SK-N-SH (cell line): ENCODE measurements around the gene SOCS7. TPM values are rescaled to one million over a fixed set of nuclear protein-coding genes. Genes with fewer than 3 reads are reported as not detected.

ENCODE experiments used
- CTCF ChIA-PET: fragments of 300-600, 350-600 bp; formaldehyde crosslinking; extraction: SDS; loops from one replicate; lab custom pipeline; 2021; lab: Yijun Ruan, JAX
- POLR2A ChIA-PET: fragments of 350-600 bp; sonication (Branson Sonifier 250); formaldehyde crosslinking; extraction: SDS; loops from one replicate; lab custom pipeline; 2020; ENCODE audit warnings: antibody characterized with exemption, inconsistent platforms; lab: Yijun Ruan, JAX
- DNase-seq: peaks from one replicate; pipeline ENCODE4 v3.0.0; 2012
- H2AFZ ChIP-seq: fragments of 200-600 bp; sonication (generic); 2 replicates; pipeline ENCODE4 v1.8.1; 2016; ENCODE audit warnings: antibody characterized with exemption, mild to moderate bottlenecking, low read depth
- H3F3A ChIP-seq: fragments of 200-600 bp; sonication (generic); replicated peaks from 2 replicates; pipeline ENCODE3; 2016; ENCODE audit warnings: antibody characterized with exemption, mild to moderate bottlenecking; ENCODE audit not compliant: insufficient read depth
- H3K27ac ChIP-seq, 2 experiments: fragments of 200-500 bp in 1 of 2; fragments of 200-600 bp in 1 of 2; sonication (Bioruptor generic) in 1 of 2; sonication (generic), shearing (Covaris generic) in 1 of 2; 2 replicates each; pipeline versions ENCODE4 v1.5.1 to v1.6.1; 2014 to 2016; ENCODE audit warnings: low read depth in 2 of 2, inconsistent platforms in 1 of 2, low read length in 1 of 2, mild to moderate bottlenecking in 1 of 2, mixed read lengths in 1 of 2
- H3K27me3 ChIP-seq: fragments of 200-600 bp; sonication (generic), shearing (Covaris generic); 2 replicates; pipeline ENCODE4 v1.6.1; 2016; ENCODE audit warnings: mixed run types; ENCODE audit not compliant: insufficient read depth
- H3K36me3 ChIP-seq, 2 experiments: fragments of 200-500 bp in 1 of 2; fragments of 200-600 bp in 1 of 2; sonication (Bioruptor generic) in 1 of 2; sonication (generic) in 1 of 2; replicated peaks in 1 of 2; 2 replicates each; pipeline versions ENCODE3 to v1.5.1; 2014 to 2016; ENCODE audit warnings: low read length in 1 of 2, mild to moderate bottlenecking in 1 of 2; ENCODE audit not compliant: insufficient read depth in 2 of 2, control insufficient read depth in 1 of 2
- H3K4me1 ChIP-seq, 2 experiments: fragments of 200-500 bp in 1 of 2; fragments of 200-600 bp in 1 of 2; sonication (Bioruptor generic) in 1 of 2; sonication (generic), shearing (Covaris generic) in 1 of 2; 2 replicates each; pipeline versions ENCODE4 v1.5.1 to v1.6.1; 2014 to 2016; ENCODE audit warnings: low read depth in 1 of 2, low read length in 1 of 2, mixed run types in 1 of 2; ENCODE audit not compliant: insufficient read depth in 2 of 2, control insufficient read depth in 1 of 2
- H3K4me2 ChIP-seq: fragments of 200-600 bp; sonication (generic), shearing (Covaris generic); 2 replicates; pipeline ENCODE4 v1.6.1; 2017; ENCODE audit warnings: mixed run types
- H3K4me3 ChIP-seq, 2 experiments: fragments of 200-500 bp in 1 of 2; fragments of 200-600 bp in 1 of 2; sonication (Bioruptor generic) in 1 of 2; sonication (generic), shearing (Covaris generic) in 1 of 2; 2 replicates each; pipeline versions ENCODE4 v1.5.1 to v1.8.1; 2014 to 2016; ENCODE audit warnings: low read depth in 2 of 2, inconsistent platforms in 1 of 2, low read length in 1 of 2, mild to moderate bottlenecking in 1 of 2, mixed read lengths in 1 of 2, moderate library complexity in 1 of 2
- H3K79me2 ChIP-seq: fragments of 200-600 bp; sonication (generic); 2 replicates; pipeline ENCODE4 v1.8.1; 2017; ENCODE audit warnings: mild to moderate bottlenecking; ENCODE audit not compliant: insufficient read depth
- H3K9ac ChIP-seq: fragments of 200-600 bp; sonication (generic); 2 replicates; pipeline ENCODE4 v1.6.1; 2017; ENCODE audit warnings: mixed run types
- H3K9me2 ChIP-seq: fragments of 200-600 bp; sonication (generic); 2 replicates; pipeline ENCODE4 v1.6.1; 2017; ENCODE audit warnings: mixed run types
- H3K9me3 ChIP-seq: fragments of 200-600 bp; sonication (generic); 2 replicates; pipeline ENCODE4 v1.6.1; 2017; ENCODE audit warnings: mixed run types, mild to moderate bottlenecking, moderate library complexity
- H4K20me1 ChIP-seq: fragments of 200-600 bp; sonication (generic); 2 replicates; pipeline ENCODE4 v1.6.1; 2017; ENCODE audit warnings: mild to moderate bottlenecking, mixed run types; ENCODE audit not compliant: insufficient read depth
- FOXJ3 ChIP-seq: sonication (generic); formaldehyde crosslinking; IDR thresholded peaks from 2 replicates; pipeline ENCODE4 v1.5.1; 2020; ENCODE audit warnings: mild to moderate bottlenecking, missing genetic modification reagents
- GABPA ChIP-seq: IDR thresholded peaks from 2 replicates; pipeline ENCODE4 v1.4.0; 2012; ENCODE audit warnings: low read depth, mild to moderate bottlenecking
- JUND ChIP-seq: IDR thresholded peaks from 2 replicates; pipeline ENCODE4 v1.4.0; 2012
- MEF2A ChIP-seq: IDR thresholded peaks from 2 replicates; pipeline ENCODE4 v1.4.0; 2012; ENCODE audit warnings: low read depth, borderline replicate concordance
- NFIC ChIP-seq: IDR thresholded peaks from 2 replicates; pipeline ENCODE4 v1.4.0; 2012; ENCODE audit warnings: borderline replicate concordance
- NRF1 ChIP-seq: IDR thresholded peaks from 2 replicates; pipeline ENCODE4 v1.6.1; 2012; ENCODE audit warnings: low read depth, mild to moderate bottlenecking, low read length
- RFX5 ChIP-seq: IDR thresholded peaks from 2 replicates; pipeline ENCODE4 v1.6.1; 2012; ENCODE audit warnings: mild to moderate bottlenecking, improper control_type of control experiment, low read length
- RXRA ChIP-seq: IDR thresholded peaks from 2 replicates; pipeline ENCODE4 v1.4.0; 2012; ENCODE audit warnings: low read depth, mild to moderate bottlenecking, borderline replicate concordance
- SIN3A ChIP-seq: IDR thresholded peaks from 2 replicates; pipeline ENCODE4 v1.6.1; 2012; ENCODE audit warnings: low read depth, mild to moderate bottlenecking, low read length, moderate library complexity, borderline replicate concordance
- SMC3 ChIP-seq: IDR thresholded peaks from 2 replicates; pipeline ENCODE4 v1.6.1; 2012; ENCODE audit warnings: low read depth, low read length, improper control_type of control experiment
- TAF1 ChIP-seq: IDR thresholded peaks from 2 replicates; pipeline ENCODE4 v1.6.1; 2012; ENCODE audit warnings: low read depth, mild to moderate bottlenecking, low read length, moderate library complexity, borderline replicate concordance
- WGBS: methylation state at CpG from one replicate; pipeline ENCODE4 v1.1.6; 2017; ENCODE audit warnings: low lambda C conversion rate; 5-methylcytosine and 5-hydroxymethylcytosine counted together
- polyA plus RNA-seq, 3 experiments: library from polyadenylated mRNA; depleted of rRNA; stranded (reverse); fragments of >200 nt; gene quantifications; 2 replicates each; pipeline ENCODE4 v1.2.3, GENCODE V29; 2012
- TF ChIP-seq, protein P1 (sequence below): IDR thresholded peaks from 2 replicates; pipeline ENCODE4 v1.6.1; 2012; ENCODE audit warnings: mild to moderate bottlenecking, low read depth, low read length, moderate library complexity

The SOCS7 gene
- polyA plus RNA-seq, 1 of the 3 experiments (the other 2 are of a cell fraction): 7.4 TPM

GRCh38 chr17:38338053-38338452 lies 13.6 kb upstream of the SOCS7 start:
- Histone ChIP-seq H3K4me1 (peaks cover 0 to 11% of the 10 kb centered on the region in 2 experiments; a peak in 1 of 4 replicates), H3K4me2 (no peak overlapping the region), H3K4me3 (no peak overlapping the region), H3K79me2 (no peaks in the 10 kb centered on the region), H3F3A (no peaks in the 10 kb centered on the region), H3K36me3 (no peaks in the 10 kb centered on the region), H4K20me1 (no peaks in the 10 kb centered on the region), H3K27ac (no peak overlapping the region), H2AFZ (no peak overlapping the region), H3K27me3 (no peaks in the 10 kb centered on the region), H3K9me3 (no peaks in the 10 kb centered on the region), H3K9me2 (no peaks in the 10 kb centered on the region), H3K9ac (no peak overlapping the region)
- ChIA-PET CTCF (interaction anchor here (0.6 to 24.7 kb wide), 5 partner anchors 8 to 357 kb away, joined by 3 to 303 read pairs (median 6); partner anchors contain the start of genes GPR179 and SOCS7), POLR2A (no interaction called here)
- TF ChIP-seq JUND (no peak), FOXJ3 (CRISPR knock-in tag) (no peak), GABPA (no peak), NRF1 (no peak), SMC3 (no peak)
- WGBS: 74% methylated on average over 5 of the region's 5 CpGs
- no peak for DNase-seq

DNA sequence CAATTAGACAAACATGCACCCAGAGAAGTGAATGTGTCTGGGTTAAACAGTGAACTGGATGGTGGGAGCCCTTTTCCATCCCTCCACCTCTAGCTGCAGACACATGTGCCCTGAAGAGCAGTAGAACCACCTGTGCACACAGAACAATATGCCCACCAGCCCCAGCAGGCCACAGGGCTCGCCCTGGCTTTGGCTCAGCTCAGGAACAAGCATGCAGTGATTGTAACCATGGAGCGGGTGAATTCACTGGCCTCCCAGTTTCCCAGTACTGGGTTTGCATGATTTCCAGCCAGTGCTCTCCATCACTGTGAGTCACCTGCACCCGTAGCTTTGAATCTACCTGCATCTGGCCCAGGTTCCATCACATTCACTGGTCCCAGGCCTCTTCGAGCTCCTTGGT lies 13.1 kb upstream of the SOCS7 start:
- no peaks in the 10 kb centered on the region for H3F3A ChIP-seq
- 62% methylated on average over 4 of the region's 4 CpGs for WGBS
- H3K4me2 ChIP-seq: no peak overlapping the region
- H3K4me1 ChIP-seq: peaks cover 0 to 11% of the 10 kb centered on the region in 2 experiments; a peak in 1 of 4 replicates
- no peaks in the 10 kb centered on the region for H3K36me3 ChIP-seq
- H2AFZ ChIP-seq: no peak overlapping the region
- H4K20me1 ChIP-seq: no peaks in the 10 kb centered on the region
- no peaks in the 10 kb centered on the region for H3K27me3 ChIP-seq
- no peak overlapping the region for H3K27ac ChIP-seq
- TF ChIP-seq RXRA: no peak
- TF ChIP-seq, all 33 proteins: peak for 0
- no peak overlapping the region for H3K9ac ChIP-seq
- H3K9me3 ChIP-seq: no peaks in the 10 kb centered on the region
- H3K79me2 ChIP-seq: no peaks in the 10 kb centered on the region
- H3K4me3 ChIP-seq: no peak overlapping the region
- H3K9me2 ChIP-seq: no peaks in the 10 kb centered on the region
- ChIA-PET POLR2A (no interaction called here), CTCF (interaction anchor here (0.8 to 24.7 kb wide), 4 partner anchors 8 to 83 kb away, joined by 3 to 303 read pairs (median 154); partner anchors contain the start of genes GPR179 and SOCS7)
- DNase-seq: no peak

- CTCF ChIA-PET: interaction anchor here (0.7 to 24.7 kb wide), 5 partner anchors 8 to 169 kb away, joined by 3 to 423 read pairs (median 303); partner anchors contain the start of genes GPR179 and SOCS7
- H3K27me3 ChIP-seq: no peaks in the 10 kb centered on the region
- DNase-seq: no peak
These were observed 11.8 kb upstream of the SOCS7 start for GRCh38 chr17:38339891-38340290.

More at GRCh38 chr17:38339891-38340290, 11.8 kb upstream of the SOCS7 start:
- Histone ChIP-seq H3K9me2 (no peaks in the 10 kb centered on the region), H2AFZ (no peak overlapping the region), H3K79me2 (no peaks in the 10 kb centered on the region), H3K4me1 (peaks cover 0 to 11% of the 10 kb centered on the region in 2 experiments; a peak in 1 of 4 replicates), H3F3A (no peaks in the 10 kb centered on the region), H4K20me1 (no peaks in the 10 kb centered on the region), H3K36me3 (no peaks in the 10 kb centered on the region), H3K27ac (no peak overlapping the region), H3K9me3 (no peaks in the 10 kb centered on the region), H3K4me3 (no peak overlapping the region), H3K9ac (no peak overlapping the region), H3K4me2 (no peak overlapping the region)
- no peak for TF ChIP-seq MEF2A
- TF ChIP-seq SMC3: no peak
- no peak for TF ChIP-seq RFX5
- TF ChIP-seq TAF1: no peak
- no peak for TF ChIP-seq SIN3A
- TF ChIP-seq, protein P1, sequence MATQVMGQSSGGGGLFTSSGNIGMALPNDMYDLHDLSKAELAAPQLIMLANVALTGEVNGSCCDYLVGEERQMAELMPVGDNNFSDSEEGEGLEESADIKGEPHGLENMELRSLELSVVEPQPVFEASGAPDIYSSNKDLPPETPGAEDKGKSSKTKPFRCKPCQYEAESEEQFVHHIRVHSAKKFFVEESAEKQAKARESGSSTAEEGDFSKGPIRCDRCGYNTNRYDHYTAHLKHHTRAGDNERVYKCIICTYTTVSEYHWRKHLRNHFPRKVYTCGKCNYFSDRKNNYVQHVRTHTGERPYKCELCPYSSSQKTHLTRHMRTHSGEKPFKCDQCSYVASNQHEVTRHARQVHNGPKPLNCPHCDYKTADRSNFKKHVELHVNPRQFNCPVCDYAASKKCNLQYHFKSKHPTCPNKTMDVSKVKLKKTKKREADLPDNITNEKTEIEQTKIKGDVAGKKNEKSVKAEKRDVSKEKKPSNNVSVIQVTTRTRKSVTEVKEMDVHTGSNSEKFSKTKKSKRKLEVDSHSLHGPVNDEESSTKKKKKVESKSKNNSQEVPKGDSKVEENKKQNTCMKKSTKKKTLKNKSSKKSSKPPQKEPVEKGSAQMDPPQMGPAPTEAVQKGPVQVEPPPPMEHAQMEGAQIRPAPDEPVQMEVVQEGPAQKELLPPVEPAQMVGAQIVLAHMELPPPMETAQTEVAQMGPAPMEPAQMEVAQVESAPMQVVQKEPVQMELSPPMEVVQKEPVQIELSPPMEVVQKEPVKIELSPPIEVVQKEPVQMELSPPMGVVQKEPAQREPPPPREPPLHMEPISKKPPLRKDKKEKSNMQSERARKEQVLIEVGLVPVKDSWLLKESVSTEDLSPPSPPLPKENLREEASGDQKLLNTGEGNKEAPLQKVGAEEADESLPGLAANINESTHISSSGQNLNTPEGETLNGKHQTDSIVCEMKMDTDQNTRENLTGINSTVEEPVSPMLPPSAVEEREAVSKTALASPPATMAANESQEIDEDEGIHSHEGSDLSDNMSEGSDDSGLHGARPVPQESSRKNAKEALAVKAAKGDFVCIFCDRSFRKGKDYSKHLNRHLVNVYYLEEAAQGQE: no peak
- no peak for TF ChIP-seq FOXJ3 (CRISPR knock-in tag)
- no peak for TF ChIP-seq NFIC
- POLR2A ChIA-PET: no interaction called here
